ENCODE data around the gene TRMT11.

DNA sequence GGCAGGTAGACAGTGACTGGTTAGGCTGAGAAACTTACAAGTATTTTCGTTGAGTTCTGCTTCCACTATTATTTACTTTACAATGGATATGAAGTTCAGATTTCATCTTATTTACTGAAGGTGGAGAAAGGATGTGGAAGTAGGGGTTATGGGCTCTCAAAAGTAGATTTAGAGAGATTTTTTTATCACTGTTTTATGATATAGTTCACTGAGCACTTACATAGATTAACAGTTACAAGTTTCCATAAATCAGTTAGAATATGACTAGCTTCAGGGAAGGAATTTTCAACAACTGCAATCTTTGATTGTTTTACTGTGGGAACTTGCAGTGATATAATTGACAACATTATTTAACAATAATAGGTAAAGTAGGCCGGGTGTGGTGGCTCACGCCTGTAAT lies 7.2 kb upstream of the TRMT11 start:
- TF ChIP-seq, protein P1, sequence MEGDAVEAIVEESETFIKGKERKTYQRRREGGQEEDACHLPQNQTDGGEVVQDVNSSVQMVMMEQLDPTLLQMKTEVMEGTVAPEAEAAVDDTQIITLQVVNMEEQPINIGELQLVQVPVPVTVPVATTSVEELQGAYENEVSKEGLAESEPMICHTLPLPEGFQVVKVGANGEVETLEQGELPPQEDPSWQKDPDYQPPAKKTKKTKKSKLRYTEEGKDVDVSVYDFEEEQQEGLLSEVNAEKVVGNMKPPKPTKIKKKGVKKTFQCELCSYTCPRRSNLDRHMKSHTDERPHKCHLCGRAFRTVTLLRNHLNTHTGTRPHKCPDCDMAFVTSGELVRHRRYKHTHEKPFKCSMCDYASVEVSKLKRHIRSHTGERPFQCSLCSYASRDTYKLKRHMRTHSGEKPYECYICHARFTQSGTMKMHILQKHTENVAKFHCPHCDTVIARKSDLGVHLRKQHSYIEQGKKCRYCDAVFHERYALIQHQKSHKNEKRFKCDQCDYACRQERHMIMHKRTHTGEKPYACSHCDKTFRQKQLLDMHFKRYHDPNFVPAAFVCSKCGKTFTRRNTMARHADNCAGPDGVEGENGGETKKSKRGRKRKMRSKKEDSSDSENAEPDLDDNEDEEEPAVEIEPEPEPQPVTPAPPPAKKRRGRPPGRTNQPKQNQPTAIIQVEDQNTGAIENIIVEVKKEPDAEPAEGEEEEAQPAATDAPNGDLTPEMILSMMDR (conservative IDR thresholded peaks at IDR 0.05): no peak
- no peak for TF ChIP-seq EZH2 (IDR thresholded peaks at IDR 0.05; ENCODE audit: low read depth)

All from PC-9 (cell line).